Mesenchymal stem cell (in vitro differentiated cells and primary cell): ENCODE measurements around the gene RBM26.

Experiments used
- DNase-seq: peaks from one replicate; pipeline ENCODE4 v3.0.0-alpha.2; 2013
- H2AFZ ChIP-seq: one replicate; pipeline ENCODE4 v1.6.1; 2013; ENCODE audit warnings: low read depth, mild to moderate bottlenecking, control low read depth, inconsistent platforms, low read length, moderate library complexity
- H2AK5ac ChIP-seq: 2 replicates; pipeline ENCODE4 v1.6.1; 2013; ENCODE audit warnings: low read length, moderate library complexity, mild to moderate bottlenecking, inconsistent platforms; ENCODE audit not compliant: severe bottlenecking
- H2BK120ac ChIP-seq: one replicate; pipeline ENCODE4 v1.6.1; 2013; ENCODE audit warnings: low read depth, mild to moderate bottlenecking, inconsistent platforms, low read length, moderate library complexity
- H2BK12ac ChIP-seq, 2 experiments: one replicate each; pipeline ENCODE4 v1.6.1; 2013; ENCODE audit warnings: inconsistent platforms in 2 of 2, low read length in 2 of 2, mild to moderate bottlenecking in 2 of 2, moderate library complexity in 2 of 2, control low read depth in 1 of 2
- H2BK15ac ChIP-seq: one replicate; pipeline ENCODE4 v1.6.1; 2013; ENCODE audit warnings: mild to moderate bottlenecking, low read depth, inconsistent platforms; ENCODE audit not compliant: poor library complexity, severe bottlenecking
- H2BK5ac ChIP-seq: 2 replicates; pipeline ENCODE4 v1.6.1; 2013; ENCODE audit warnings: low read depth, mild to moderate bottlenecking, low read length, control low read depth, inconsistent platforms; ENCODE audit not compliant: poor library complexity, severe bottlenecking
- H3K14ac ChIP-seq, 2 experiments: one replicate each; pipeline ENCODE4 v1.6.1; 2013; ENCODE audit warnings: inconsistent platforms in 2 of 2, low read length in 2 of 2, control low read depth in 1 of 2, mild to moderate bottlenecking in 1 of 2, moderate library complexity in 1 of 2
- H3K18ac ChIP-seq, 2 experiments: one replicate each; pipeline ENCODE4 v1.6.1; 2013; ENCODE audit warnings: inconsistent platforms in 2 of 2, low read length in 2 of 2, control low read depth in 1 of 2, low read depth in 1 of 2, mild to moderate bottlenecking in 1 of 2
- H3K23ac ChIP-seq, 2 experiments: one replicate each; pipeline ENCODE4 v1.6.1; 2013; ENCODE audit warnings: inconsistent platforms in 2 of 2, low read length in 2 of 2, mild to moderate bottlenecking in 2 of 2, moderate library complexity in 2 of 2, control low read depth in 1 of 2
- H3K27ac ChIP-seq: 2 replicates; pipeline ENCODE4 v1.5.1; 2013; ENCODE audit warnings: mild to moderate bottlenecking, moderate library complexity, low read length, control low read depth, inconsistent platforms; ENCODE audit not compliant: poor library complexity, severe bottlenecking
- H3K27me3 ChIP-seq, 2 experiments: 2 replicates each; pipeline versions ENCODE4 v1.6.1 to v1.7.0; 2013; ENCODE audit warnings: low read length in 2 of 2, mild to moderate bottlenecking in 2 of 2, moderate library complexity in 2 of 2, control low read depth in 1 of 2, inconsistent platforms in 1 of 2; ENCODE audit not compliant: control insufficient read depth in 1 of 2, insufficient read depth in 1 of 2
- H3K36me3 ChIP-seq, 2 experiments: 2 replicates each; pipeline versions ENCODE4 v1.6.1 to v1.7.0; 2013; ENCODE audit warnings: low read length in 2 of 2, control low read depth in 1 of 2, inconsistent platforms in 1 of 2, low read depth in 1 of 2, mild to moderate bottlenecking in 1 of 2; ENCODE audit not compliant: insufficient read depth in 2 of 2, control insufficient read depth in 1 of 2
- H3K4ac ChIP-seq, 2 experiments: one replicate each; pipeline ENCODE4 v1.6.1; 2013; ENCODE audit warnings: inconsistent platforms in 2 of 2, low read length in 2 of 2, mild to moderate bottlenecking in 2 of 2, moderate library complexity in 2 of 2, control low read depth in 1 of 2, low read depth in 1 of 2
- H3K4me1 ChIP-seq: 2 replicates; pipeline ENCODE4 v1.6.1; 2013; ENCODE audit warnings: low read depth, low read length, control low read depth; ENCODE audit not compliant: control insufficient read depth, insufficient read depth
- H3K4me2 ChIP-seq: 2 replicates; pipeline ENCODE4 v1.6.1; 2013; ENCODE audit warnings: low read length, mild to moderate bottlenecking, inconsistent platforms; ENCODE audit not compliant: poor library complexity, severe bottlenecking
- H3K4me3 ChIP-seq, 2 experiments: 2 replicates each; pipeline versions ENCODE4 v1.5.1 to v1.7.0; 2013; ENCODE audit warnings: low read length in 2 of 2, mild to moderate bottlenecking in 2 of 2, control low read depth in 1 of 2, low read depth in 1 of 2; ENCODE audit not compliant: insufficient read depth in 1 of 2
- H3K79me1 ChIP-seq: replicated peaks from 2 replicates; pipeline ENCODE4 v1.6.1; 2013; ENCODE audit warnings: mild to moderate bottlenecking, control low read depth, low read length, inconsistent platforms; ENCODE audit not compliant: poor library complexity, severe bottlenecking
- H3K9ac ChIP-seq: 2 replicates; pipeline ENCODE4 v1.7.0; 2013; ENCODE audit warnings: mild to moderate bottlenecking, low read length, moderate library complexity
- H3K9me3 ChIP-seq: 2 replicates; pipeline ENCODE4 v1.7.0; 2013; ENCODE audit warnings: mild to moderate bottlenecking, low read length; ENCODE audit not compliant: control insufficient read depth
- H4K8ac ChIP-seq: one replicate; pipeline ENCODE4 v1.6.1; 2013; ENCODE audit warnings: inconsistent platforms, mild to moderate bottlenecking, low read length, moderate library complexity
- H4K91ac ChIP-seq: one replicate; pipeline ENCODE4 v1.6.1; 2013; ENCODE audit warnings: mild to moderate bottlenecking, low read length, inconsistent platforms
- WGBS: methylation state at CpG from one replicate; pipeline ENCODE4 v1.1.7; 2013; ENCODE audit warnings: mixed read lengths; 5-methylcytosine and 5-hydroxymethylcytosine counted together

RBM26 gene

DNA sequence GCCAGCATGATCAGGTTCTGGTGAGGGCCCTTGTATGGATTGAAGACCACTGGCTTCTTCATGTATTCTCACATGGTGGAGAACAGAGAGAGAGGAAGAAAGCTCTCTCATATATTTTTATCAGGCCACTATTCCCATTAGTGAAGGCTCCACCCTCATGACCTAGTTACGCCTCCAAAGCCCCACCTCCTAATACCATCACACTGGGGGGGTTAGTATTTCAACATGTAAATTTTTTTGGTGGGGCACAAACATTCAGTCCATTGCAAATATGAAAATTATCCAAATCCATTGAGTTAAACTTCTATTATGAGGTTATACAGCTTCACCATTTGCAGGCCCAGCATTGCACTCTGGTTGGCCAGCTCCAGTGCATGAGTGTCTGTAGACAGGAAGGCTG is 33.2 kb upstream of the RBM26 start:
- no peak for DNase-seq
- H2AFZ ChIP-seq = no peak overlapping the region
- H2BK120ac ChIP-seq = no peak overlapping the region
- no peak overlapping the region for H2BK5ac ChIP-seq
- no peaks in the 10 kb centered on the region for H3K27me3 ChIP-seq
- H3K4me1 ChIP-seq = no peaks in the 10 kb centered on the region
- H4K91ac ChIP-seq = no peak overlapping the region
- no peak overlapping the region for H3K18ac ChIP-seq
- no peak overlapping the region for H3K23ac ChIP-seq
- no peaks in the 10 kb centered on the region for H3K9me3 ChIP-seq
- no peak overlapping the region for H3K4ac ChIP-seq
- H3K36me3 ChIP-seq = no peaks in the 10 kb centered on the region
- no peak overlapping the region for H2AK5ac ChIP-seq
- H2BK12ac ChIP-seq = no peak overlapping the region
- no peaks in the 10 kb centered on the region for H3K79me1 ChIP-seq
- no peak overlapping the region for H2BK15ac ChIP-seq
- no peak overlapping the region for H3K4me3 ChIP-seq
- H3K27ac ChIP-seq = no peak overlapping the region
- WGBS = no CpG with 5 or more reads among the region's 1 CpG
- H4K8ac ChIP-seq = no peak overlapping the region
- no peak overlapping the region for H3K4me2 ChIP-seq
- no peak overlapping the region for H3K14ac ChIP-seq
- H3K9ac ChIP-seq = no peak overlapping the region

DNA sequence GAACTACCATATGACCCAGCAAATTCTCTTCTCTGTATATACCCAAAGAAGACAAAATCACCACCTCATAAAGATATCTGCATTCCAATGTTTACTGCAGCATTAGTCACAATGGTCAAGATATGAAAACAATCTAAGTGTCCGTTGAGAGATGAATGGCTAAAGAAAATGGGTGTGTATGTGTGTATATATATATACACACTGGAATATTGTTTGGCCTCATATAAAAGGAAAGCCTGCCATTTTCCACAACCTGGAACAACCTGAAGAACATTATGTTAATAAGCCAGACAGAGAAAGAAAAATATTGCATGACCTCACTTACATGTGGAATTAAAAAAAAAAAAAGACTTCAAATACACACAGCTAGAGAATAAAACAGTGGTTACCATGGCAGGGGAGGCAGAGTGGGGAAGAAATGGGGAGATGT is 29.5 kb upstream of the RBM26 start:
- no peak overlapping the region for H2AK5ac ChIP-seq
- H3K23ac ChIP-seq = no peak overlapping the region
- no peaks in the 10 kb centered on the region for H3K79me1 ChIP-seq
- DNase-seq = peak; percentile 57
- H3K18ac ChIP-seq = no peak overlapping the region
- H3K27me3 ChIP-seq = no peaks in the 10 kb centered on the region
- H2BK12ac ChIP-seq = no peak overlapping the region
- no CpG with 5 or more reads among the region's 1 CpG for WGBS
- H2BK15ac ChIP-seq = no peak overlapping the region
- H4K8ac ChIP-seq = no peak overlapping the region
- no peaks in the 10 kb centered on the region for H3K4me1 ChIP-seq
- peaks cover 0 to 5% of the 10 kb centered on the region in 2 experiments for H3K36me3 ChIP-seq
- no peak overlapping the region for H2AFZ ChIP-seq
- no peak overlapping the region for H3K27ac ChIP-seq
- H3K4me2 ChIP-seq = no peak overlapping the region
- no peak overlapping the region for H3K14ac ChIP-seq
- no peaks in the 10 kb centered on the region for H3K9me3 ChIP-seq
- H3K9ac ChIP-seq = no peak overlapping the region
- no peak overlapping the region for H2BK120ac ChIP-seq
- H2BK5ac ChIP-seq = no peak overlapping the region
- H3K4ac ChIP-seq = no peak overlapping the region
- H4K91ac ChIP-seq = no peak overlapping the region
- no peak overlapping the region for H3K4me3 ChIP-seq

DNA sequence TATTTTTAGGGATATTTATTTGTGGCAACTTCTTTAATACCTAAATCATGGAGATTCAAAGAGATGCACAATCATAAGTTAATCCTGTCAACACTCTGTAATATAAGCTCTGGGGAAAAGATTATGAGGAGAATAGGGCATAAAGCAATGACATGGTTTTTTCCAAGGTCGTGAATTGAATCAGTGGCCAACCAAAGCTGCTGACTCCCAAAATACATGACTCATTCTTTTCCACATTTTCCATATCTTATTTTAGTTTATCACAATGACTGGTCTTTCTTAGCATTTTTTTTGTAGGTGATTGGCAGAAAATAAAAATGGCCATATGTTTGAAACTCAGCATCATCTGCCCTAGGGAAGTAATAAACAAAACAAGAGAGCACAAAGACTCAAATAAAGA is 28.5 kb upstream of the RBM26 start:
- no peak overlapping the region for H3K4ac ChIP-seq
- H4K91ac ChIP-seq = no peak overlapping the region
- no peak overlapping the region for H4K8ac ChIP-seq
- H2AK5ac ChIP-seq = no peak overlapping the region
- no peaks in the 10 kb centered on the region for H3K9me3 ChIP-seq
- H2BK120ac ChIP-seq = no peak overlapping the region
- no CpG with 5 or more reads among the region's 1 CpG for WGBS
- no peak overlapping the region for H2AFZ ChIP-seq
- no peak overlapping the region for H2BK5ac ChIP-seq
- no peaks in the 10 kb centered on the region for H3K27me3 ChIP-seq
- no peak overlapping the region for H2BK12ac ChIP-seq
- no peak overlapping the region for H3K23ac ChIP-seq
- no peak overlapping the region for H3K4me2 ChIP-seq
- DNase-seq = peak; percentile 35
- no peaks in the 10 kb centered on the region for H3K79me1 ChIP-seq
- H3K18ac ChIP-seq = no peak overlapping the region
- H3K9ac ChIP-seq = peak overlapping the region; percentile 47
- no peak overlapping the region for H2BK15ac ChIP-seq
- H3K4me3 ChIP-seq = no peak overlapping the region
- no peak overlapping the region for H3K14ac ChIP-seq
- H3K27ac ChIP-seq = no peak overlapping the region
- no peaks in the 10 kb centered on the region for H3K4me1 ChIP-seq
- peaks cover 0 to 5% of the 10 kb centered on the region in 2 experiments for H3K36me3 ChIP-seq

DNA sequence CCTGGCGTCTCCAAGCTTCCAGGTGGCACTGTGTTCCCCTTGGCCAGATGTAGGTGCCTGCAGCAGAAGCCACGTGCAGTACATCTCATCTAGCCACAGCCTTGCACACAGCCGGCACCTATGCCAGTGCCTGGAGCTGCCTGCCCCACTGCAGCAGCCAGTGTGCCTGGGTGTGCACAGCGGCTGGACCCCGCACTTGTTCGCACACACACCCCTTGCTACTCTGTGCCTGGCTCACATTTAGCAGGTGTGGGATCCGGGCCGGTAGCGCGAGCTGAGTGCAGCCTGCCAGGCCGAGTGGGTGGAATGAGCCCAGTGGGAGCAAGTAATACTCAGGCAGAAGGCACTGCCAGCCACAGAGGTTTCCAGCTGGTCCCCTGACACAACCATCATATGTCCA is 26.9 kb upstream of the RBM26 start:
- Histone ChIP-seq H3K18ac (no peak overlapping the region), H3K27me3 (no peaks in the 10 kb centered on the region), H2BK5ac (no peak overlapping the region), H4K91ac (peak overlapping the region; percentile 43), H3K23ac (no peak overlapping the region), H4K8ac (no peak overlapping the region), H2BK120ac (no peak overlapping the region), H2AK5ac (no peak overlapping the region), H3K9ac (no peak overlapping the region), H2BK15ac (no peak overlapping the region), H3K9me3 (no peaks in the 10 kb centered on the region), H3K4me3 (no peak overlapping the region), H2BK12ac (no peak overlapping the region), H3K27ac (no peak overlapping the region), H3K14ac (no peak overlapping the region), H2AFZ (no peak overlapping the region), H3K4me2 (no peak overlapping the region), H3K4ac (no peak overlapping the region), H3K79me1 (no peaks in the 10 kb centered on the region), H3K4me1 (no peaks in the 10 kb centered on the region), H3K36me3 (peaks cover 0 to 5% of the 10 kb centered on the region in 2 experiments)
- DNase-seq = no peak
- WGBS = 96% methylated on average over 11 of the region's 11 CpGs
